Cerebellar nuclear complex (tissue), 1 donor: ENCODE results near the gene WNT2B.

ENCODE experiments used
- DNase-seq, 2 experiments: peaks; one replicate each; lab custom pipeline; 2025; lab: John Stamatoyannopoulos, UW

WNT2B gene

GRCh38 chr1:112575154-112575804 lies 66.5 kb downstream of the WNT2B start:
- no peak for DNase-seq

- DNase-seq = no peak
Observed at GRCh38 chr1:112576240-112576639, 67.5 kb downstream of the WNT2B start.
